ENCODE data around the gene MAGEA4. TPM values are rescaled to one million over a fixed set of nuclear protein-coding genes. Genes with fewer than 3 reads are reported as not detected.

Gene MAGEA4
- total and polyA plus RNA-seq, 2 of the 8 experiments (the other 6 are each of a cell fraction or from before 2014, with no cell fraction given) = 0.45 to 0.67 TPM

- H3K79me1 ChIP-seq (ENCODE audit: low read depth, low read length) = no peaks in the 10 kb centered on the region
- ChIA-PET CTCF (ENCODE audit: partially characterized antibody) (interaction anchor here (0.7 kb wide), 1 partner anchor 1159 kb away, joined by 3 read pairs; no protein-coding TSS in a partner anchor), POLR2A (ENCODE audit: partially characterized antibody) (no interaction called here)
- no peak for DNase-seq (ENCODE audit: low read depth in 1 of 2, low spot score in 2 of 2)
- no peaks in the 10 kb centered on the region for H3K9me3 ChIP-seq (ENCODE audit: insufficient read depth in 2 of 2, low read depth in 1 of 2, low read length in 1 of 2)
- no peak overlapping the region for H4K91ac ChIP-seq (replicated peaks; ENCODE audit: insufficient read length, low read length)
- H4K8ac ChIP-seq (ENCODE audit: extremely low read depth, insufficient read depth, low read length) = no peak overlapping the region
- H3K14ac ChIP-seq (ENCODE audit: insufficient read length) = no peak overlapping the region
- H2AFZ ChIP-seq (ENCODE audit: low read length) = no peak overlapping the region
- H3K9ac ChIP-seq (replicated peaks in 1 of 4; ENCODE audit: extremely low read depth in 1 of 4, low read depth in 3 of 4, low read length in 3 of 4) = no peak overlapping the region
- H2BK5ac ChIP-seq (ENCODE audit: low read depth, low read length) = no peak overlapping the region
- H4K20me1 ChIP-seq (replicated peaks in 1 of 2; ENCODE audit: control insufficient read depth in 1 of 2, insufficient read depth in 2 of 2, low read length in 2 of 2) = no peaks in the 10 kb centered on the region
- H3K79me2 ChIP-seq (ENCODE audit: control insufficient read depth in 1 of 2, insufficient read depth in 2 of 2, low read length in 2 of 2) = no peaks in the 10 kb centered on the region
- H2BK120ac ChIP-seq (replicated peaks; ENCODE audit: low read depth, low read length) = no peak overlapping the region
- H3K23me2 ChIP-seq (ENCODE audit: low read depth, low read length) = no peaks in the 10 kb centered on the region
- no peak overlapping the region for H3K4ac ChIP-seq (replicated peaks; ENCODE audit: insufficient read length, low read depth, low read length)
- H3K56ac ChIP-seq (replicated peaks; ENCODE audit: insufficient read length, low read depth, low read length) = no peak overlapping the region
- FAIRE-seq = no peak
- no peak overlapping the region for H2BK20ac ChIP-seq (ENCODE audit: low read length)
- H3K23ac ChIP-seq (ENCODE audit: insufficient read length) = no peak overlapping the region
- H2BK15ac ChIP-seq (ENCODE audit: low read length) = no peak overlapping the region
- H3K18ac ChIP-seq (ENCODE audit: extremely low read depth, low read length) = no peak overlapping the region
- no peaks in the 10 kb centered on the region for H3K4me1 ChIP-seq (replicated peaks in 1 of 4; ENCODE audit: control insufficient read depth in 3 of 4, insufficient read depth in 4 of 4, low read length in 3 of 4)
- H3K36me3 ChIP-seq (ENCODE audit: control insufficient read depth in 2 of 4, insufficient read depth in 4 of 4, low read length in 3 of 4) = no peaks in the 10 kb centered on the region
- no peak overlapping the region for H3K4me2 ChIP-seq (ENCODE audit: insufficient read depth in 1 of 2, low read depth in 2 of 2, low read length in 2 of 2)
- H3K27me3 ChIP-seq (replicated peaks in 1 of 4; ENCODE audit: control insufficient read depth in 3 of 4, extremely low read depth in 1 of 4, insufficient read depth in 3 of 4, low read length in 3 of 4) = no peaks in the 10 kb centered on the region
- H3K4me3 ChIP-seq (ENCODE audit: extremely low read depth in 1 of 4, insufficient read depth in 2 of 4, low read depth in 3 of 4, low read length in 4 of 4) = no peak overlapping the region
- H2BK12ac ChIP-seq (ENCODE audit: low read depth, low read length) = no peak overlapping the region
- H2AK5ac ChIP-seq (ENCODE audit: low read depth, low read length) = no peak overlapping the region
- H4K5ac ChIP-seq (ENCODE audit: insufficient read length, low read depth, low read length) = no peak overlapping the region
- no peak overlapping the region for H3K27ac ChIP-seq (ENCODE audit: low read depth, low read length)
- no peak for TF ChIP-seq JUND (IDR thresholded peaks at IDR 0.05; ENCODE audit: low read length)
- TF ChIP-seq KDM5A (IDR thresholded peaks at IDR 0.05; ENCODE audit: low read length) = no peak
- no peak for TF ChIP-seq SIX5 (IDR thresholded peaks at IDR 0.05; ENCODE audit: low read depth, low read length)
- no peak for TF ChIP-seq CTBP2 (IDR thresholded peaks at IDR 0.05; ENCODE audit: borderline replicate concordance, insufficient read depth, insufficient read length, low read length)
- TF ChIP-seq RXRA (IDR thresholded peaks at IDR 0.05; ENCODE audit: insufficient read depth, low read depth, low read length) = no peak
- no peak for TF ChIP-seq BCL11A (IDR thresholded peaks at IDR 0.05; ENCODE audit: low read depth in 2 of 2, low read length in 2 of 2)
- no peak for TF ChIP-seq ZNF274 (IDR thresholded peaks at IDR 0.05; ENCODE audit: borderline replicate concordance, extremely low read depth, low read length)
- no peak for TF ChIP-seq KDM4A (IDR thresholded peaks at IDR 0.05; ENCODE audit: low read depth, low read length, severe bottlenecking)
- no peak for TF ChIP-seq GTF2F1 (IDR thresholded peaks at IDR 0.05; ENCODE audit: borderline replicate concordance, low read depth, low read length)
- no peak for TF ChIP-seq PHF8 (conservative IDR thresholded peaks at IDR 0.05; ENCODE audit: low read depth, low read length)
- TF ChIP-seq HDAC2 (IDR thresholded peaks at IDR 0.05; ENCODE audit: borderline replicate concordance in 1 of 2, low read depth in 2 of 2, low read length in 2 of 2) = no peak
- no peak for TF ChIP-seq USF2 (IDR thresholded peaks at IDR 0.05; ENCODE audit: low read length)
- TF ChIP-seq MAX (IDR thresholded peaks at IDR 0.05) = no peak
- no peak for TF ChIP-seq CREB1 (IDR thresholded peaks at IDR 0.05)
Observed at GRCh38 chrX:151938172-151938571, 25.5 kb downstream of the MAGEA4 start.
